Measurements from ENCODE around the gene FRG2B.
"Not testable (repeated sequence)": the region's sequence is repeated elsewhere in the genome, so short reads cannot be mapped to it uniquely, and the experiment has no call there.

FRG2B gene

DNA sequence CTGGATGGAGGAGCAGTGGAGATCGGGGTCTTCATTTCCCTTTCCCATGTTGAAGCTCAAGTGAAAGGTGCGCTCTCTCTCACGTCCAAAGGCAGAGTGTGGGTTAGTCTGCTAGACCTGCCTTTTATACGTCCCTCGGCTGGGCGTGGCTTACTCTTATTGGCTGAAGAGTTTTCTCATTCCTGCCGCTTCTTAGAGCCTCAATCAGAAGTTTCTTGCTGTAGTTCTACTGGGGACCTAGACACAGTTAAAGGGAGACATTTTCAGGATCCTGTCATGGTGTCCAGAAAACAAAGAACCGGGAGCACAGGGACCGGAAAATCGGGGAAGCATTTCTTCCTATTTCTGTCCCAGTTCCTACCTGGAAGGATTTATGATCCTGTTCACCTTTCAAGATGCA, at the start of gene FRG2B:
Gene FRG2B, minus strand, starts transcription at position 101 of the 400 bp plus-strand sequence. Its CDS starts 53 bp downstream, at position 48.
- DNase-seq (ENCODE audit: low spot score): not testable (repeated sequence)

DNA sequence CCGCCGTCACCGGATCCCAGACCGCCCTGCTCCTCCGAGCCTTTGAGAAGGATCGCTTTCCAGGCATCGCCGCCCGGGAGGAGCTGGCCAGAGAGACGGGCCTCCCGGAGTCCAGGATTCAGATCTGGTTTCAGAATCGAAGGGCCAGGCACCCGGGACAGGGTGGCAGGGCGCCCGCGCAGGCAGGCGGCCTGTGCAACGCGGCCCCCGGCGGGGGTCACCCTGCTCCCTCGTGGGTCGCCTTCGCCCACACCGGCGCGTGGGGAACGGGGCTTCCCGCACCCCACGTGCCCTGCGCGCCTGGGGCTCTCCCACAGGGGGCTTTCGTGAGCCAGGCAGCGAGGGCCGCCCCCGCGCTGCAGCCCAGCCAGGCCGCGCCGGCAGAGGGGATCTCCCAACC, 40.9 kb upstream of the FRG2B start:
- DNase-seq (ENCODE audit: low spot score): not testable (repeated sequence)

DNA sequence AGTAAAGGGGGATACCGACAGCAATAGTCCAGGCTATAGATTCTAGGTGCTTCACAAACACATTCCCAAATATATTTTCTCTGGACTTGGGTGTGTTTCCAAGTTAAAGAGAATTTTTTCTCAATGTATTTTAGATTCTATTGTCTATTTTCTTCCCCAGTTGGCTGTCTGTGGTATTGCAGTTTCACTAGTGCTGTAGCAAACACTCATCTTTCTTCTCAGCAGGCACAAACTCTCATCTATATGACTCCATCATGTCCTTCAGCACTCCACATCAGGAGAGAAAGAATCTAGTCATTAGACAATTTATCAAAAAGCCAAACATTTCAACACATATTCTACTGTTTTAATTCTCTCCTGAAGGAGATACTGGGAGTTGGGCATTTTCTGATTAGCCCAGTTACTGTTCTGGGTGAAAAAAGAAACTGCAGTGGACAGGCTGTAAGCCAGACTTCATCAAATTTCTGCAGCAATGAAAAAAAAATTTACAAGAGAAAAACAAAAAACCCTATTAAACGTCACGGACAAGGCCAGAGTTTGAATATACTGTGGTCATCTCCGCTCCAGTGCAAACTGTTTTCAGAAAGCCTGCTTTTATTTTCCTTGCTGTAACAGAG, 37.1 kb upstream of the FRG2B start:
- not testable (repeated sequence) for DNase-seq (ENCODE audit: low spot score)

DNA sequence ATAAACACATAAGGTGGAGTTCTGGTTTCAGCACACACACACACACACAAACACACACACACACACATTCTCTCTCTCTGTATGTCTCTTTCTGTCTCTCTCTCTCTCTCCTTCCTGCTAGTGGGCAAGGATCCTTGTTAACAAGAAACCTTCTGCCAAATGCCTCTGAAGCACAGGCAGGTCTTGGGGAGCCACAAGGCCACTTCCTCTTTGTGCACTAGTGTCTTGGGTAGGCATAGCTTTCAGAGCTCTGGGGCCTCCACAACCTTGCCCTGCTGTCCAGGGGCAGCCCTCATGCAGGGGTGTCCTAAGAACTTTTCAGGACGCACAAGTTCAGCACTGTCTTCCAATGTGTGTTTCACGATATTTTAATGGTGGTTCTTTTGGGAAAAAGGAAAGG, 34.5 kb upstream of the FRG2B start:
- not testable (repeated sequence) for DNase-seq (ENCODE audit: low spot score)

DNA sequence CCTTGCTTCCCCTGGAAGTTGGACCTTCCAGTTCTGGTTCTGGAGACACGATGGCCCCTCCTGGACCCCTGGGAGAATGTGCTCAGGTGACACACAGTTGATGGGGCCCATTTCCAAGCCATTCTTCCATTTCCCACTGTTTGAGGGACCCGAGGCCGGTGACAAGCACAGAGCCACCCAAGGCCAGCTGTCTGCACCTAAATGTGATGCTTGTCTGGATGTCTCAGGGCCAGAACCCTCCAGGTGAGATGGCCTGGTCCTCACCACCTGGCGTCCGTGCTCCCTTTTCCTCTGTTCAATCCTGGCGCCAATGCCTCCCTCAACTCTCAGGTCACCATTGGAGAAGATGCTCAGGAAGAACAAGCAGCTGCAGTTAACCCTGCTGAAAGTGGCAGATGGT, 33.9 kb upstream of the FRG2B start:
- not testable (repeated sequence) for DNase-seq (ENCODE audit: low spot score)

DNA sequence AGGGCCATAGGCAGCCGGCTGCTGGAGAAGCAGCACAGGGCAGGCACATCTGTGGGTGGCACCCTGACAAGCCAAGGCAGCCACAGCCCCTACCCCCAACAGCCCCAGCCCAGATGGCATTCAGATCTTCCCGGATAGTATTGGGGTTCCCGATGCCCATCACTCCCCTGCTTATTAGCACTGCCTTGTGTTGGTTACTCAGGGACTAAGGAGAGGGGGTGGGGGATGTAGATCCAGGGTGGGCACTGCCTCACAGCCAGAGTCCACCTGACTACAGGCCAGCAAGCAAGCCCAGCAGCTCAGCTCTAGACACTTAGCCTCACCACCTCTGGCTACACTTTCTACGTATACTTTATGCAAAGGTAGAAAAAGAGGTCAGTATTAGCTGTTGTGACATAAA, 30.7 kb upstream of the FRG2B start:
- not testable (repeated sequence) for DNase-seq (ENCODE audit: low spot score)

DNA sequence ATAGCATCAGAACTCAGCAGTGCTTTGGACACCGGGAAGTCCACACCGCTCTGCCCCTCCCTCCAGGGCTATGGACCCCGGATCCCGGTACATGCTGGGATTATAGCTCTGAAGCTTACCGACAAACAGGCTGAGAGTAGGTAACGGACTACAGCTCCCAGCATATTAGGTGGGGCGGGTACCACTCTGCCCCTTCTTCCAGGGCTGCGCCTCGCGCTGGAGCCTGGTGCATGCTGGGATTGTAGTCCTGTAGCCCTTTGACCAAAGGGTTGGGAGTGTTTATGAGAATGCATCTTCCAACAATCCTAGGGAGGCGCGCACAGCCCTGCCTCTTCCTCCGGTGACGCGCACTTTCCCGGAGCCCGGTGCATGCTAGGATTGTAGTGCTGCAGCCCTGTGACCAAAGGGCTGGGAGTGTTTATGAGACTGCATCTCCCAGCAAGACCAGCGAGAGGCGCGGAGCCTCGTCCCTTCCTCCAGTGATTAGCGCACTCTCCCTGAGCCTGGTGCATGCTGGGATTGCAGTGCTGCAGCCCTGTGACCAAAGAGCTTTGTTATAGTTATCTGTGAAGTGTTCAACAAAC, 22.4 kb upstream of the FRG2B start:
- DNase-seq (ENCODE audit: low spot score): not testable (repeated sequence)

DNA sequence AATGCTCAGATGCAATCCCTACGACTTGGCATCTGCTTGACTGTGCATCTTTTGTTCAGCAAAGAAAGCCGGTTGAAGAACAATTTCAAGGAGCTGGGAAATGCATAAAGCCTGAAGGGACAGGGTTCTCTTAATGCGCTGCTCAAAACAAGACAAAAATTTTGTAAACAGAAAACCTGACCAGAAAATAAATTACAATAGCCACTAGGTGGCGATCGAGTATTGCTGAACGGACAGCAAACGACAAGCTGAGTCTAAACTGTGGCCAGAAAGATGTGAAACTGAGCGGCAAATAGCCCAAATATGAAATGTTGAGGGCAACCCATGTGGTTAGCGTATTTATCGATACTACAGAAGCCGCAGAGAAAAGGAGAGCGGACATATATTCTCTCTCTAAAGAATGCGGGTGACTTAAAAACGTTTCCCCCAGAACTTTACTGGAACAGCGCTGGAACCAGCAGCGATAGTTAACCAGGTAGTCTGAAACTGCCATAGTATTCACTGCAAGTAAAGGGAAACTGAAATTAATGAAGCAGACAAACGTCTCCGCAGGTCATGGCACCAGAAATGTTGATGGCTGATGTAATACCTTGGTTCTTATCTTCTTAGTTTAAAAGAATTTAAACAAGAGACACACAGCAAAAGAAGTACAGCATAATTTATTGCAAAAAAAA, 20.6 kb upstream of the FRG2B start:
- not testable (repeated sequence) for DNase-seq (ENCODE audit: low spot score)

DNA sequence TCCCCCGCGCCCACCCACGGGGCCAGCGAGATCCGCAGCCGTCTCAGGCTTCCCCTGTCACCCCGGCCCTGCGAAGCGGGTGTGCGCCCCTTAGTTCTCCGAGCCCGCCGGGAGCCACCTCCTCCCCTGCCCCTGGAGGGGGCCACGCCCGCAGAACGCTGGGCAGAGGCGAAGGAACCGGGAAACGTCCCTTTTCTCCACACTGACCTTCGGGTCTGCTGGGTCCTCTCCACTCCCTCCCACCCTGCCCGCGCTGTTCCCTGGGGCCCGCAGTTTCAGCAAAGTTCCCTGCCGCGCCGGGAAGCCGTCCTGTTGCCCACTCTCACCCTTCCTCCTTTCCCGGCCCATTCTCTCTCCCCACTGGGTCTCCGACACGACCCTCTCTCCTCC, 11.2 kb upstream of the FRG2B start:
- not testable (repeated sequence) for DNase-seq (ENCODE audit: low spot score)

DNA sequence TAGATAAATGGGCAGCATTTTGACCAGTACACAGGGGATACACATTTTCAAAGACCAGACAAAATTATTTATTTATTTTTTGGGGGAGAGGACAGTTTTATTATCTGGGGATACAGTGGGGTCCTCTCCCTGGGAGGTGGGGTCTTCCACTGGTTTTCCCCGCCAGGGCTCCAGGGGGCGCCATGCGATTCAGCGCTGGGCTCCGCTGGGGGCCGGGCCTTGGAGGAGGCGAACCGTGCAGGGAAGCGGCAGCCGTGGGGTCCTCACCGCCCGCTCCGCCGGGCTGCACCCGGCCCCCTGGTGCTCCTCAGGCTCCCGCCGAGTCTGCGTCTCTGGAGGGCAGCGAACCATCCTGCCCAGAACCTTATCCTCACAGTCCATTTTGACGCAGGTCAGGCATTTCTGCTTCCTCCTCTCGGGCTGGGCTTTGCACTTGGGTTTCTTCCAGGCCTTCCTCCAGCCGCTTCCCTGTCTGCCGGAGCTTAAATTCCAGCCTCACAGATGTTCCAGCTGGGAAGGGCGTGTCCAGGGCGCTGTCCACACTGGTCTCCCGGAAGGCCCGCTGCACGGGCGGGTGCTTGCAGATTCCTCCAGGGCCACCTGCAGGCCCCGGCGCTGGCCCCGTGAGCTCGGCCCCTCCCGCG, 10.7 kb upstream of the FRG2B start:
- DNase-seq (ENCODE audit: low spot score): not testable (repeated sequence)

DNA sequence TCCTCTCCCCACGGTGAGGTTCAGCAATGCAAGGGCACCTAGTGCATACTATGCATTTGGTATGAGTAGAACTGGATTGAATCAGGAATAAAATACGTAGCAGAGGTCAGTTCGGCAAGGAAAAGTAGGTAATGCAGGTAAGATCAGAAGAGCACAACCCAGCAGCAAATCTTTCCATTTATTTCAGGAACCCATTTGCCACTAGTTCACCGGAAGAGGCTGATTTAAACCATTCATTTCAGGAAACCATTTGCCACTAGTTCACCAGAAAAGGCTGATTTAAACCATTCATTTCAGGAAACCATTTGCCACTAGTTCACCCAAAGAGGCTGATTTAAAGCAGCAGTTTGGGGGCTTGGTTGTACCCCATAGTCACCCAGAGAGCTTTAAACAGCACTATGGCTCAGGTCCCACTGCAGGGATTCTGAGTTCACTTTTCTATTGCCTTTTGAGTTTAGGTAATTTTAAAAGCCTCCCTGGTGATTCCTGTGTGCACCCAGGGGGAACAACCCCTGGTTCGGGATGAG, 4.2 kb upstream of the FRG2B start:
- DNase-seq (ENCODE audit: low spot score): not testable (repeated sequence)

DNA sequence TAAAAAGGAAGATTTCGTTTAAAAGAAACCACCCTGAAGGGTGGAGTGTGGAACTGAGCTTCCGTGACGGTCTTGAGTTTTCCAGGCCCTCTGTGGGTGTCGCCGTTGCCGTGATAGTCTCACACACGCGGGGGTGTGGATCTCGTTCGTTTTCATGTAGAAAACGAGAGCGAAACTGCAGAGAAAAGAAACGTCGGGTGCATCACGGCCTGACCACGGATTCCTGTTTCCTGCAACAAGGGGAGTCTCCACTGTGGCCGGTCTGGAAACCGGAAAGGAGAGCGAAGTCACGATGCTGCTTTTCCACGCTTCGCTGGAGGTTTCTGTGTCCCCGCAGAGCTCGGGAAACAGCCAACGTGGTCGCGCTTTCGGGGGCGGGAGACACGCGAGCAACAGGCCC, 4.1 kb downstream of the FRG2B start:
- DNase-seq (ENCODE audit: low spot score): not testable (repeated sequence)

DNA sequence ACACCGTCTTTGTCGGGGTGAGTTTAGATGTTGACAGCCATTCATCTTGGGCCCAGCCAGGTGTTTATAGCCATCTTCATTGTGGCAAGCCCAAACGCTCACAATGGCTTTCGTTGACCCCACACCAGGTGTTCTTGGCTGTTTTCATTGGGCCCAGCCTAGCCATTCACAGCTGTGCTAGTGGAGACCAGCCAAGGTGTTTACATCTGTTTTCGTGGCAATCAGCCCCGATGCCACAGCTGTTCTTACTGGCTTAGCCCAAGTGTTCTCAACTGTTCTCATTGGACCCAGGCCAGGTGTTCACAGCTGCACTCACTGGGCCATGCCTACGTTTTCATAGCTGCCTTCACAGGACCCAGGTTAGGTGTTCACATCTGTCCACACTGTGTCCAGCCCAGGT, 7.7 kb downstream of the FRG2B start:
- no peak for DNase-seq (ENCODE audit: low spot score)

DNA sequence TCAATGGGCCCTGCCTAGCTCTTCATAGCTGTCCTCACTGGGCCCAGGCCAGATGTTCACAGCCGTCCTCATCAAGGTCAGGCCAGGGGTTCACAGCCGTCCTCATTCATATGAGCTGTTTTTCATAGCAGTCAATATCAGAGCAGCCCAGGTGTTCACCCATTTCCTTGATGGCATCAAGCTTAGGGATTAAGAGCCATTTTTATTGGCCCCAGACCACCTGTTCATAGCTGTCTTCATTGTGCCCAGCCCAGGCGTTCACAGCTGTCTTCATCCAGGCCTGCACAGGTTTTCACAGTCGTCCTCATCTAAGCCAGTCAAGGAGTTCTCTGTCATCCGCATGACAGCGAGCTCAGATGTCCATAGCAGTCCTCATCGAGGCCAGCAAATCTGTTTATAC, 9.4 kb downstream of the FRG2B start:
- no peak for DNase-seq (ENCODE audit: low spot score)

DNA sequence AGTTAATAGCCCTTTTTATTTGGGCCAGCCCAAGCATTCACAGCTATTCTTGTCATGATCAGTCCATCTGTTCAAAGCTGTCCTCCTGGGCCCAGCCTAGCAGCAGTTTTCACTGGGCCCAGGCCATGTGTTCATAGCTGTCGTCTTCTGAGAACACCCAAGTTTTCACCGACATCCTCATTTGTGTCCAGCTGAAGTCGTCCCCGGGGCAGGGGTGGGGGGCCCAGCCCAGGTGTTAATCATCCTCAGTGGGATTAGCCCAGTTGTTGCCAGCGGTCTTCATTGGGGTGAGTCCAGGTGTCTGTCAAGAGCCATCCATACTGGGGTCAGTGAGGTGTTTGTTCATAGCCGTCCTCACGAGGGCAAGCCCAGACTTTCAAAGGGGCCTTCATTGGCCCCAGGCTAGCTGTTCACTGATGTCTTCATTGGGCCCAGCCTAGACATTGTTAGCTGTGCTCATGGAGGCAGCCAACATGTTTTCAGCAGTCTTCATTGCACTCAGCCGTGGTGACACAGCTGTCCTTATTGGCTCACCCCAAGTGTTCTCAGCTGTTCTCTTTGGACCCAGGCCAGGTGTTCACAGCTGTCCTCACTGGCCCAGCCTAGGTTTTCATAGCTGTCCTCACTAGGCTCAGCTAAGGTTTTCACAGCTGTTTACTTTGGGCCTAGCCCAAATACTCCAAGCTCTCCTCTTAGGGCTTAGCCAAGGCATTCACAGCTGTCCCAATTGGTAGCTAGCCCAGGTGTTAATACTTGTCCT, 10.0 kb downstream of the FRG2B start:
- no peak for DNase-seq (ENCODE audit: low spot score)

DNA sequence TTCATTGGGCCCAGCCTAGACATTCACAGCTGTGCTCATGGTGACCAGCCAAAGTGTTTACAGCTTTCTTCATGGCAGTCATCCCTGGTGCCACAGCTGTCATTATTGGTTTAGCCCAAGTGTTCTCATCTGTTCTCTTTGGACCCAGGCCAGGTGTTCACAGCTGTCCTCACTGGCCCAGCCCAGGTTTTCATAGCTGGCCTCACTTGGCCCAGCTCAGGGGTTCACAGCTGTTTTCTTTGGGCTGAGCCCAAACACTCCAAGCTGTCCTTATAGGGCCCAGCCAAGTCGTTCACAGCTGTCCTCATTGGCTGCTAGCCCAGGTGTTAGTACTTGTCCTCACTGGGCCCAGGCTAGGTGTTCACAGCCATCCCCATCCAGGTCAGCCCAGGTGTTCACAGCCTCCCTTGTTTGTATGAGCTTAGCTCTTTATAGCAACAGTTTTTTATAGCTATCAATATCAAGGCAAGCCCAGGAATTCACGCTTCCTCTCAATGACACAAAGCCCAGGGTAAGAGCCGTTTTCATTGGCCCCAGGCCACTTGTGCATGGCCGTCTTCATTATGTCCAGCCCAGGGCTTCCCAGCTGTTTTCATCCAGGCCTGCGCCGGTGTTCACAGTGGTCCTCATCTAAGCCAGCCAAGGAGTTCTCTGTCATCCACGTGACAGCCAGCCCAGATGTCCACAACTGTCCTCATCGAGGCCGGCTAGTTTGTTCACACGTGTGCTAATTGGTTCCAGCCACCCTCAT, 11.6 kb downstream of the FRG2B start:
- no peak for DNase-seq (ENCODE audit: low spot score)

DNA sequence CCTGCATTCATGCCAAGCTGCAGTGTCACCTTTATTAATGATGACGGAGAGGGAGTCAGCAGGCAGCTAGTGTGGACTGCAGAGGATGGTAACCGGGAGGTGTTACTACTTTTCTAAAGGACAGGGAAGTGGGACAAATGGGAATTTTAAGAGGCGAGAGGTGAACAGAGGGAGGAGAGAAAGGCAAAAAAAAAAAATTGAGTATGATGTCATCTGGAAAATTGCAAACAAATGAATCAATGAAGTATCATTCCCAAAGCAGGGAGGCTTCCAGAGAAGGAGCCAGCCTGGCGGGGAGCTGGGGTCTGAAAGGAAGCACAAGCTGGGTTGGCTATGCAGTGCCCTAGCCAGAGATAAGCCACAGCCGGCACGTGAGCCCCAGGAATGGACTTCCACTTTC, 12.9 kb downstream of the FRG2B start:
- no peak for DNase-seq (ENCODE audit: low spot score)

DNA sequence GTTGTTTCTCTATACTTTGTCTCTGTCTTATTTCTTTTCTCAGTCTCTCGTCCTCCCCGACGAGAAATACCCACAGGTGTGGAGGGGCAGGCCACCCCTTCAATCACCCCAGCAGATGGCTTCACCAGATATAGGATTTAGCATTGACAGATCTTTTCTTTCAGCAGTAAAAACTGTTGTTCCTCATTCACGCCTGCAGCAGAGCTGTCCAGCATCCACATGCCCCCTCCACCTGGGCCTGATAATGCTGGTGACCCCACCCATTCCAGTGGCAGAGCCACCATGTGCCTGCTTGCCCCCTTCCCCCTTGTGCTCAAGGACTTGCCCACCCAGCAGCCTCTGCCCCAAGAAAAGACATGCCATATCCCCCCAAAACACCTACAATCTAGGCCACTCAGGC, 15.5 kb downstream of the FRG2B start:
- DNase-seq (ENCODE audit: low spot score): no peak

DNA sequence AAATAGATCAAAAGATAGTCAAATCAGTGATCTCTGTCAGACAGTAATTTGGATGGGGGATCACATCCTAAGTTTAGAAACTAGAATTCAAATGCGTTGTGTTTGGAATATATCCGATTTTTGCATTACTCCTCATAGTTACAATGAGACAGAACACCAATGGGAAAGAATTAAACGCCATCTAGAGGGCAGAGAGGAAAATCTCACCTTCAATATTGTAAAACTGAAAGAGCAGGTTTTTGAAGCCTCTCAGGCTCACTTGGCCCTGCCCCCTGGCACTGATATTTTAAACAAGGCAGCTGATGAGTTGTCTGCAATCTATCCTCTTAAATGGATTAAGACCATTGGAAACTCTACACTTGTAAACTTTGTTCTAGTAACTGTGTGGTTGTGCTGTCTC, 17.7 kb downstream of the FRG2B start:
- no peak for DNase-seq (ENCODE audit: low spot score)

DNA sequence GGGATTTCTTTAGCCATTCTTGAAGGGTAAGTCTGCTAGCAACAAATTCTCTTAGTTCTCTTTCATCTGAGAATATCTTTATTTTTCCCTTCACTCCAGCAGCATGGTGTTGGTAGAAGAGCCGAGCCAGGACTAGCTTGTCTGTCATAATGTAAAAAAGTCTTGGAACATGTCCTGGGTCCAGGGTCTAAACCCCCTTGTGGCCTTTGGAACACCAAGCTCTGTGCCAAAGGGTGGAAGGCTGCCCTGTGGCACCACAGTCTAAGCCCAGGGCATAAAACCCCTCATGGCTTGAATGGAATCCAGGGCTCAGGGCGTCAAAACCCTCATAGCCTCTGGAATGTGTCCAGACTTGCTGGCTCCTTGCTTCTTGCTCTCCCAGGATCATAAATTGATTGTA, 23.2 kb downstream of the FRG2B start:
- not testable (repeated sequence) for DNase-seq (ENCODE audit: low spot score)

DNA sequence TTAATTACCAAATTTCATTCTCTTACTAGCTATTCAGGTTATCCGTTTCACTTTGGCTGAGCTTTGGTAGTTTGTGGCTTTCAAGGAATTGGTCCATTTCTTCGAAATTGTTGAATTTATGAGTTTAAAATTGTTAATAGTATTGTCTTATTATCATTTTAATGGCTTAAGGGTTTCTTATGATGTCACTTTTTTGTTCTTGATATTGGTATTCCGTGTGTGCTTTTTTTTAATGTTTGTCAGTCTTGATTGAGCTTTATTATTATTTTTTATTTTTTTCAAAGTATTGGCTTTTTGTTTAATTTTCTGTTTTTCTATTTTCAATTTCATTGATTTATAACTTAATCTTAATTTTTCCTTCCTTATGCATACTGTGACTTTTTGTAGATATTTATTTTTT, 25.9 kb downstream of the FRG2B start:
- no peak for DNase-seq (ENCODE audit: low spot score)
